Tibial artery (tissue), 4 donors: ENCODE data around the gene FCHSD2.

ENCODE experiments used
- DNase-seq, 2 donors: peaks; one replicate each; pipeline ENCODE4 v3.0.0-alpha.2; 2019
- H3K27ac ChIP-seq, 2 donors: fragments of 200-600 bp; sonication (generic) in 1 of 2; 1 replicate in 1 of 2; 2 replicates in 1 of 2; pipeline ENCODE4 v1.5.1; 2018 to 2019; ENCODE audit warnings: mild to moderate bottlenecking in 1 of 2
- H3K27me3 ChIP-seq, 2 donors: fragments of 200-600 bp; sonication (generic) in 1 of 2; one replicate each; pipeline versions ENCODE4 v1.5.1 to v1.6.0; 2016 to 2019
- H3K36me3 ChIP-seq, 3 donors: fragments of 200-600 bp; sonication (generic) in 2 of 3; one replicate each; pipeline ENCODE4 v1.5.1; 2016 to 2019; ENCODE audit warnings: mild to moderate bottlenecking in 2 of 3
- H3K4me1 ChIP-seq, 4 donors: fragments of 200-600 bp; sonication (generic) in 2 of 4; 1 replicate in 3 of 4; 2 replicates in 1 of 4; pipeline ENCODE4 v1.5.1; 2016 to 2019
- H3K4me3 ChIP-seq, 2 donors: fragments of 200-600 bp; sonication (generic) in 1 of 2; 1 replicate in 1 of 2; 2 replicates in 1 of 2; pipeline ENCODE4 v1.5.1; 2018 to 2019; ENCODE audit warnings: mild to moderate bottlenecking in 2 of 2
- H3K9me3 ChIP-seq, 3 donors: fragments of 200-600 bp; sonication (generic) in 1 of 3; one replicate each; pipeline ENCODE4 v1.5.1; 2016 to 2019
- intact Hi-C: fragments of 100-400 bp; cut with DNase I; formaldehyde crosslinking; loops from one replicate; pipeline ENCODE4 v1.15.0; 2023; ENCODE audit warnings: low total_unique reads
- TF ChIP-seq, protein P1 (sequence below), 2 experiments: fragments of 200-600 bp in 1 of 2; fragments of 450-650 bp in 1 of 2; IDR thresholded peaks; one replicate each; pipeline ENCODE4 v1.5.1; 2017 to 2019; ENCODE audit warnings: antibody characterized with exemption in 2 of 2, mild to moderate bottlenecking in 1 of 2, moderate library complexity in 1 of 2

FCHSD2 gene

GRCh38 chr11:73011126-73011817 lies 130.8 kb downstream of the FCHSD2 start:
- H3K36me3 ChIP-seq = peaks cover 15 to 26% (median 15%) of the 10 kb centered on the region in 3 donors
- H3K27ac ChIP-seq = no peak overlapping the region
- no peak for DNase-seq
- H3K4me3 ChIP-seq = no peak overlapping the region
- H3K27me3 ChIP-seq = no peaks in the 10 kb centered on the region
- peaks cover 2 to 11% (median 9%) of the 10 kb centered on the region in 3 donors for H3K9me3 ChIP-seq
- intact Hi-C loops = no loop called here
- H3K4me1 ChIP-seq = peaks cover 0 to 10% (median 0%) of the 10 kb centered on the region in 4 donors
- TF ChIP-seq, protein P1, sequence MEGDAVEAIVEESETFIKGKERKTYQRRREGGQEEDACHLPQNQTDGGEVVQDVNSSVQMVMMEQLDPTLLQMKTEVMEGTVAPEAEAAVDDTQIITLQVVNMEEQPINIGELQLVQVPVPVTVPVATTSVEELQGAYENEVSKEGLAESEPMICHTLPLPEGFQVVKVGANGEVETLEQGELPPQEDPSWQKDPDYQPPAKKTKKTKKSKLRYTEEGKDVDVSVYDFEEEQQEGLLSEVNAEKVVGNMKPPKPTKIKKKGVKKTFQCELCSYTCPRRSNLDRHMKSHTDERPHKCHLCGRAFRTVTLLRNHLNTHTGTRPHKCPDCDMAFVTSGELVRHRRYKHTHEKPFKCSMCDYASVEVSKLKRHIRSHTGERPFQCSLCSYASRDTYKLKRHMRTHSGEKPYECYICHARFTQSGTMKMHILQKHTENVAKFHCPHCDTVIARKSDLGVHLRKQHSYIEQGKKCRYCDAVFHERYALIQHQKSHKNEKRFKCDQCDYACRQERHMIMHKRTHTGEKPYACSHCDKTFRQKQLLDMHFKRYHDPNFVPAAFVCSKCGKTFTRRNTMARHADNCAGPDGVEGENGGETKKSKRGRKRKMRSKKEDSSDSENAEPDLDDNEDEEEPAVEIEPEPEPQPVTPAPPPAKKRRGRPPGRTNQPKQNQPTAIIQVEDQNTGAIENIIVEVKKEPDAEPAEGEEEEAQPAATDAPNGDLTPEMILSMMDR (IDR thresholded peaks at IDR 0.05) = no peak

DNA sequence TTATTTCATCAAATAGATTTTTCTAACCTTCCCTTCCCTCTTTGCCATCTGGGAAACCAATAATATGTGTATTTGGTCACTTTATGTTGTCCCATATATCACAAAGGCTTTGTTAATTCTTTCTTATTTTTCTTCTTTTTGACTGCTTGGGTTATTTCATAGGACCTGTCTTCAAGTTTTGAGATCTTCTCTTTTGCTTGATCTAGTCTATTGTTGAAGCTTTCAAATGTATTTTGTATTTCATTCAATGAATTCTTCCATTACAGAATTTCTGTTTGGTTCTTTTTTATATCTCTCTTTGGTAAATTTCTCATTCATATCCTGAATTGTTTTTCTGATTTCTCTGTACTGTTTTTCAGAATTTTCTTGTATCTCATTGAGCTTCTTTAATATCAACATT lies 132.1 kb downstream of the FCHSD2 start:
- no peak for DNase-seq
- H3K9me3 ChIP-seq = peaks cover 2 to 11% (median 9%) of the 10 kb centered on the region in 3 donors
- intact Hi-C loops = no loop called here
- TF ChIP-seq, protein P1 (IDR thresholded peaks at IDR 0.05) = no peak
- no peak overlapping the region for H3K4me3 ChIP-seq
- H3K27me3 ChIP-seq = no peaks in the 10 kb centered on the region
- peaks cover 0 to 17% (median 0%) of the 10 kb centered on the region in 4 donors for H3K4me1 ChIP-seq
- H3K36me3 ChIP-seq = peaks cover 15 to 26% (median 15%) of the 10 kb centered on the region in 3 donors
- no peak overlapping the region for H3K27ac ChIP-seq

DNA sequence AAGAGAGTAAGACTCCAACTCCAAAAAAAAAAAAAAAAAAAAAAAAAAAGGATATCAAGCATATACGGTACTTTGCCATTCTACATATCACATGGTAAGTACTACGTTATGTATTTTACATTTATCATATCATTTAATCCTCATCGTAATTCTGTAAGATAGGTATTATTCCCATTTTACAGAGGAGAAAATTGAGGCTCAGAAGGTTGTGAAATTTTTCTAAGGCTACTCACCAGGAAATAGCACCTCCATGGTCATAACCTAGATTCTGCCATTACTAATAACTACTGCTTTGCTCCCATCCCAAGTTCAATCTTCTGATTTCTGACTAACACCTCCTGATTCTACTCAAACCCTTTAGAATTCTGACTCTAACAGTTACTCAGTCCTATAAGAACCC lies 138.0 kb downstream of the FCHSD2 start:
- DNase-seq = no peak
- peaks cover 0 to 2% (median under 1%) of the 10 kb centered on the region in 3 donors for H3K9me3 ChIP-seq
- peaks cover 0 to 4% (median 4%) of the 10 kb centered on the region in 3 donors for H3K36me3 ChIP-seq
- TF ChIP-seq, protein P1 (IDR thresholded peaks at IDR 0.05) = no peak
- H3K4me3 ChIP-seq = no peak overlapping the region
- H3K27me3 ChIP-seq = no peaks in the 10 kb centered on the region
- intact Hi-C loops = no loop called here
- no peak overlapping the region for H3K27ac ChIP-seq
- peaks cover 0 to 15% (median 0%) of the 10 kb centered on the region in 4 donors for H3K4me1 ChIP-seq

GRCh38 chr11:73003088-73003487 lies 139.0 kb downstream of the FCHSD2 start:
- no peak for DNase-seq
- TF ChIP-seq, protein P1 (IDR thresholded peaks at IDR 0.05) = no peak
- Histone ChIP-seq H3K9me3 (no peaks in the 10 kb centered on the region), H3K36me3 (peaks cover 0 to 3% (median 0%) of the 10 kb centered on the region in 3 donors), H3K4me1 (peaks cover 0 to 15% (median 0%) of the 10 kb centered on the region in 4 donors), H3K4me3 (no peak overlapping the region), H3K27me3 (no peaks in the 10 kb centered on the region), H3K27ac (no peak overlapping the region)
- intact Hi-C loops = no loop called here

- Histone ChIP-seq H3K4me3 (no peak overlapping the region), H3K27me3 (no peaks in the 10 kb centered on the region), H3K27ac (no peak overlapping the region), H3K36me3 (no peaks in the 10 kb centered on the region), H3K4me1 (peaks cover 0 to 17% (median 0%) of the 10 kb centered on the region in 4 donors), H3K9me3 (no peaks in the 10 kb centered on the region)
- DNase-seq = no peak
- intact Hi-C loops = no loop called here
- TF ChIP-seq, protein P1 (IDR thresholded peaks at IDR 0.05) = no peak
Measured at GRCh38 chr11:73002214-73002613, 139.9 kb downstream of the FCHSD2 start.
